Left cardiac atrium (tissue), 4 donors: ENCODE data around the gene PGBD4. TPM values are rescaled to one million over a fixed set of nuclear protein-coding genes. Genes with fewer than 3 reads are reported as not detected.
"Not testable (repeated sequence)": the region's sequence is repeated elsewhere in the genome, so short reads cannot be mapped to it uniquely, and the experiment has no call there.

Experiments
- ATAC-seq, 2 donors: fragments of 200-7000 bp; cut with Tn5 transposase; one replicate each; pipeline ENCODE4 v1.9.1; 2020; ENCODE audit warnings: mild to moderate bottlenecking in 2 of 2, moderate library complexity in 2 of 2
- DNase-seq: peaks from one replicate; pipeline ENCODE4 v3.0.0-alpha.2; 2020
- intact Hi-C, 2 donors: fragments of 100-400 bp; cut with DNase I; formaldehyde crosslinking; loops; one replicate each; pipeline versions ENCODE4 v1.14.1 to v1.15.1; 2022 to 2023
- total RNA-seq, 2 donors: library from RNA; stranded (reverse); fragmentation: NEBNext Ultra II Directional; extraction: Animal tissue kit (Norgen Biotek cat#: 25700); gene quantifications; one replicate each; pipeline ENCODE4 v1.2.1, GENCODE V29; 2021
- donor health status: DM: no; HTN: yes; CAD: no.
- donor health status: DM: no; HTN: yes; CAD: no; lungs with severe emphysema.
- donor health status: DM: yes; HTN: yes; CAD: no.
- donor health status: Dilated cardiomyopathy.

PGBD4 gene
- total RNA-seq, 2 donors from 2014 or later, result 1.9 to 2.2 TPM

DNA sequence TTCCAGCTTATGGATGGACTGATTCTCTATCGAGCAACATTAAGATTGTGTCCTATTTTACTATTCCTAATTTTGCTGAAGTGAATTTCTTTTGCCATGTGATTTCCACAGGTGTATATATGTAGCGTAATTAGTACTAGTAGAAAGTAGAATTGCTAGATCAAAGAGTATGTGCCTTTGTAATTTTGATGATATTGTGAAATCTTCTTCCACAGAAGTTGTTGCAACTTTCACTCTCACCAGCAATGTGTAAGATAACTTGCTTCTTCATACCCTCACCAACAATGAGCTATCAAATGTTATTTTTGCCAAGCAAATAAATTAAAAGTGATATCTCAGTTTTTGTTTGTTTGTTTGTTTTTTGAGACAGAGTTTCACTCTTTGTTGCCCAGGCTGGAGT lies 5.4 kb downstream of the PGBD4 start:
- intact Hi-C loops, result loop anchor here in 1 of 2 donors (5.0 to 10.0 kb wide), 2 partner anchors 105 to 257 kb away; partner anchors contain the start of genes KATNBL1 and LPCAT4
- no peak for DNase-seq
- ATAC-seq, result no peak

DNA sequence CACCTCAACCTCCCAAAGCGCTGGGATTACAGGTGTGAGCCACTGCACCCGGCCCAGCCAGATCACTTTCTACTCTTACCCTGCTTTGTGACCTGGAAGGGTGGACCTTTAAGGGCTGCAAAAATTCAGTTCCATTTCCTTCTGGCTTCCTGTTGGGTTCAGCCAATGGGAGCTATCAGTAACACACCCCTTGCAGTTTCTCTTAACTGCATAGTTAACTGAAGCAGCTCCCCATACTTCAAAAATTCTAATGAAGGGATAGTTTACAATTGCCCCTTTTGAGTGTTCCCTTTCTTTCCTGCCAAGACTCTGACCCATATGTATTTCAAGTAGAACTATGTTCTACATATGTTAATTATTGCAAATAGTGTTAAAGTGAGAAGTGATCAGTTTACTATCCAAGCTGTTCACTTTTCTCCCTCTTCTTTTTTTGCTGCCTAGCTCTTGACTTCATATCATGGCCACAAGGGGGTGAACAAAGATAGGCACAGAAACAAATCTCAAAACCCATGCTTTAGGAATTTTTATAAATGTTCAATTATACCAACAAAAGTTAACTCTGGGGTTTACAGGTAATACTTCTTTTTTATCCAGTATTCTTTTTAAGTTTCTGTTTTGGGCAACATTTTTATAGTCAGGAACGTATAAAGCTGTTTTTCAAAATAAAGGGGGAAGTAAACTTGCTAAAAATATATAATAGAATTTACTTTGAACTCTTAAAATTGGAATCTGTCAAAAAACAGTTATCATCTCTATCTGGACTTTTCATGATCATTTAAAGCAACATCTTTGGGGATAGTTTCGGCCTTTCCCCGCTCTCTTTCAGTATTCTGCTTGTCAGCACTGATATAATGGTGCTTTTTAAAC lies 8.1 kb downstream of the PGBD4 start:
- intact Hi-C loops, result loop anchor here (5.0 to 10.0 kb wide), 2 partner anchors 102 to 255 kb away; partner anchors contain the start of genes KATNBL1 (in 2 of the 2) and LPCAT4 (in 1 of the 2)
- DNase-seq (no peak), ATAC-seq (no peak)

DNA sequence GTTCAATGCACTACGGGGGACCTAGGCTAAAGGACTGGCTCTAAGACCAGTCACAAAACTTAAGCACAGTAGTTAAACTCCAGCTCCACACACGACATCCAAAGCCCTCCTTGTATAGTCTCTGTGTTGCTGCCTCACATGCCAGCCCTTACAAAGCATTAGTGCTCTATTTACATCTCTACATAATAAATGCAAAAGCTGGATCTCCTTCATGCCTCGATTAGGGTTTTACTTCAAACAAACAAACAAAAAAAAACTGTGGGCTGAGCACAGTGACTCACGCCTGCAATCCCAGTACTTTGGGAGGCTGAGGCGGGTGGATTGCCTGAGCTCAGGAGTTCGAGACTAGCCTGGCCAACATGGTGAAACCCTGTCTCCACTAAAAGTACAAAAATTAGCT lies 9.6 kb downstream of the PGBD4 start:
- DNase-seq, result no peak
- ATAC-seq, result no peak
- intact Hi-C loops, result loop anchor here in 1 of 2 donors (5.0 kb wide), 1 partner anchor 101 kb away; the partner anchor contains the start of gene KATNBL1

DNA sequence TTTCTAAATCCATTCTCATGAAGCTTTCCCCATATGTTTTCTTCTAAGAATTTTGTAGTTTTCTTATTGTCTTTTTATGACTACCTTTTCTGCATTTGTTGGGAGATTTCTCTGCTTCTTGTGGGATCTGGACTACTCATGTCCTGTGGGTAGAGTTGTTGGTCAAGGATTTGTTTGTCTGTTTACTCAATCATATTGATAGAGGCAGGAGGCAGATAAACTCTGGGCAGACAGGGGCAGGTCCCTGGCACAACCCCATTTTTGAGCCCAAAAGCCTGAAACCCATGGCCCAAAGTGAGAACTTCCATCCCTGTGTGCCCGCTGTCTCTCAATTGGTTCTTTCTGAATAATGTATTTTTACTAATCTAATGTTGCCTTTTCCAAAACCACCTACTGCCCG lies 12.3 kb downstream of the PGBD4 start:
- no peak for DNase-seq
- ATAC-seq, result no peak
- intact Hi-C loops, result loop anchor here in 1 of 2 donors (5.0 kb wide), 1 partner anchor 98 kb away; the partner anchor contains the start of gene KATNBL1

DNA sequence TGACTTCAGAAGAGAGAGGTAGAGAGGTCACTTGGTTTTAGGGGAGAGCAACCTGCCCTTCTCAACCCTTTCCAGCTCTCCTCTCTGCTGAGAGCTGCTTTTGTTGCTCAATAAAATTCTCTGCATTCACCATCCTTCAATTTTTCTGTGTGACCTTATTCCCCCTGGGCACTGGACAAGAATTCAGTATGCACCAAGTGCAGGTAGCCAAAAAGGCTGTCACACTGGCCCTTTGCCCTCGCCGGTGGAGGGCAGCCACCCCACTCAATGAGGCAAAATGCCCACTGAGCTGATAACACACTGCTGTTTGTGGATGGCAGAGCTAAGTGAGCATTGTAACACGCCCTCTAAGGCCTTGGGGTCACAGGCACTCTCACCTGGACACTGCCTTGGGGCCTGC lies 12.9 kb downstream of the PGBD4 start:
- DNase-seq, result no peak
- no peak for ATAC-seq
- intact Hi-C loops, result loop anchor here in 1 of 2 donors (5.0 kb wide), 1 partner anchor 98 kb away; the partner anchor contains the start of gene KATNBL1

DNA sequence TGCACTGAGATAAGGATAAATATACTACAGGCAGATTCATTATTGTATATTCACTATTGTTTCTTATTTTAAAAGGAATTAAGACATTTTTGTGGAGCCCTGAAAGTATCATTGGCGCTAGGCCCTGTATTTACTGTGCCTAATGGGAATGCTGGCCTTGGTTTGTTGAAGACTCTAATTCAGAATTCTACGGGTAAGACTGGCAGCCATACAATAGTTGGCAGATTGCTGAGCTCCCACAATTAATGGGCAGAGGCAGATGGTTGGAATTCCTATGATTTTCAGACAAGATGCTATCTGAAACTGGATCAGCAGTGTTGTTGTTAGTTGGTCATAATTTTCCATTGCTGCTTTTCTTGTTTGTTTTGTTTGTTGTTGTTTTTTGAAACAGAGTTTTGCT lies 14.7 kb downstream of the PGBD4 start:
- ATAC-seq (no peak), DNase-seq (no peak)
- intact Hi-C loops, result no loop called here

DNA sequence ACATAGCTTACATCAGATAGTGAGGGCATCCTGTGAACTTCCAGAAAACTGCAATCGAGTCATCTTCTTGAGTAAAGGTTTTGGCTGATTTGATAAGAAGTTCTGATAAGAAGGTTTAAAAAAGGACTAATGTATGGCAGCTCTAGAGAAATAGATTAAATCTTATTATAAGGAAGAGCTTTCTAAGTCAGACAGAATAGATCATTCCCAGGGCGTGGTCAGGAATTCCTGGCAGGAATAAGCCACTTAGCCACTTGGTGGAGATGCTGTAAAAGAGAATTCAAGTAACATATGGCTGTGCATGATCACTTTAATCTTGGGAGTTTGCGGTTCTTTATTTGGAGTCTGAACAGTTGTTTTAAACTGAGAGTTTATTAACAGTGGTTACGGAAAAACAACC lies 17.4 kb downstream of the PGBD4 start:
- ATAC-seq, result no peak
- intact Hi-C loops, result no loop called here
- no peak for DNase-seq

DNA sequence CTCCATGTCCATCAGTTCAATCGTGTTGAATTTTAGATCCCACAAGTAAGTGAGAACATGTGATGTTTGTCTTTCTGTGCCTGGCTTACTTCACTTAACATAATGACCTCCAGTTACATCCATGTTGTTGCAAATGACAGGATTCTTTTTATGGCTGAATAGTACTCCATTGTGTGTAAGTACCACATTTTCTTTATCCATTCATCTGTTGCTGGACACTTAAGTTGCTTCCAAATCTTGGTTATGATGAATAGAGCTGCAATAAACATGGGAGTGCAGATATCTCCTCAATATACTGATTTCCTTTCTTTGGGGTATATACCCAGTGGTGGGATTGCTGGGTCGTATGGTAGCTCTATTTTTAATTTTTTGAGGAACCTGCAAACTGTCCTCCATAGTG lies 18.5 kb downstream of the PGBD4 start:
- intact Hi-C loops, ATAC-seq, DNase-seq: not testable (repeated sequence)

DNA sequence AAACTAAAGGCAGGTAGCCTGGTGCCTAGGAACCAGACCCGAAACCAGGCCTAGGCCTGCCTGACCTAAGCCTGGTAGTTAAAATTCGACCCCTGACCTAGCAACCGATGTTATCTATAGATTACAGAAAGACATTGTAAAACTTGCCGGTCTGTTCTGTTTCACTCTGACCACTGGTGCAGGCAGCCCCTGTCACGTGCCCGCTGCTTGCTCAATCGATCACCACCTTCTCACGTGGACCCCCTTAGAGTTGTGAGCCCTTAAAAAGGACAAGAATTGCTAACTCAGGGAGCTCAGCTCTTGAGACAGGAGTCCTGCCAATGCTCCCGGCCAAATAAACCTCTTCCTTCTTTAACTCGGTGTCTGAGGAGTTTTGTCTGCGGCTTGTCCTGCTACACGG lies 19.9 kb downstream of the PGBD4 start:
- intact Hi-C loops, DNase-seq, ATAC-seq: not testable (repeated sequence)

DNA sequence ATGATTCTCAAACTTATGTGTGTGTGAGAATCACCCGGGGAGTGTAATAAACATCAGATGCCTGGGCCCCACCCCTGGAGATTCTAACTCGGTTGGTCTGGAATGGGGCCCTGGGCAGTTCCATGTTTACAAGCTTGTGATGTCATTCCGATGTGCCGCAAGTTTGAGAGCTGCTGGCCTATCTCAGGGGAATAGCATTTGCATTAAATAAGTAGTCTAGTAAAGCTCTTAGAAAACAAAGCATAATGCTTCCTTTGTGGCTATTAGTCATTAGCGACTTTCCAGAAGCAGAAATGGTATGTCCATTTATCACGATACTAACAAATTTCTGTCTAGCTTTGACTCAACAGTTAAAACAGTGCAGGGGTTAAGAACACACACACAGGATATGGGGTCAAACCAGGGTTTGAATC lies 20.9 kb downstream of the PGBD4 start:
- DNase-seq, result no peak
- intact Hi-C loops, result no loop called here
- no peak for ATAC-seq

DNA sequence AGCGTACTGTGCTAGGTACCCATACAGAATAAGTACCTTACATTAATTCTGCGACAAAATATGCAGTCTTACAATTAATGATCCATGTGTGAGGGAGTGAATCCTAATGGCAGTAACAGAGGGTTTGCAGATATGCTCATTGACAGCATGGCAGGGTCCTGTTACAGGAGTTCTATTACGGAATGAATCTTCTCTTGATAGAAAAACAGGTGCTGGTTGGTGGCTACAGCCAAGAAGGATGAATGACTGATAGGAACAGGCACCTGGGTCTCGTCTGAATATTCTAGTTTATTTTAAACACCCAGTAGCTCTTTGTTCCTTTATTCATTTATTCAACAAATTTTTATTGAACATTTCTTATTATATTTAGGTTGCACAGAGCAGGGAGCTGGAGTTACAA lies 22.8 kb downstream of the PGBD4 start:
- ATAC-seq, result no peak
- DNase-seq, result no peak
- intact Hi-C loops, result no loop called here

DNA sequence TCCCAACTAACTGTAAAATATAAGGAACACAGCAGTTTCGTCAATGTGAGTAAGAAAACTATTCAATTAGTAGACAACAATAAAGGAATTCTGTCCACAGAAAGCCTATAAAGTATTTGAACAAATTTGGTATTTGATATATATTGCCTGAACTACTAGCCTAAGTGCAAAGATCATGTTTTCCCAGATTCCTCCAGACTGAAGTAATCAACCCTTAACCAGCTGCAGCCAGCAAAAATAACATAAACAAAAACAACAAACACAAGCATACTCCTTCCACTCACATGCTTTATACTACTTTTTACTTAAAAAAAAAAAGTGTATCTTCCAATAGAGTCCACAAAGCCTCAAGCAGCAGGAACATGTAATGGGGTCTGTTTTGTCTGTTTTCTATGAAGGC lies 24.1 kb downstream of the PGBD4 start:
- intact Hi-C loops, result no loop called here
- ATAC-seq (no peak), DNase-seq (no peak)

DNA sequence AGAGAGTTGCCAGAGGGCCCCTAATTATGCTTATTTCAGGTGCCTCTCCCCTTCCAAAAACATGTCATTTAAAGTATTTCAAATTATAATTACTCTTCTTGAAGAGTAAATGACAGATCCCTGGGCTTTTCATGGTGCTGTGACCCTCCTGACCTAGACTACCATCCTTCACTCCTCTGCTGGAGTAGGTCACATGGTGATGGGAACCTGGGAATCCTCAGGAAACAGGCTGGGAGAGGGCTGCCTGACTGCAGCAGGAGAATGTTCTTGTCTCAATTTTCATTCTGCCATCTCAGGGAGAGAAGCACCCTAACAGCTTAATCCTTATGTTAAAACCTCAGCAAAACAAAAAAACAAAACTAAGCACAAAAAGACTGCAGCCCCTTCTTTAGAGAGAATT lies 24.6 kb downstream of the PGBD4 start:
- intact Hi-C loops, result no loop called here
- DNase-seq (no peak), ATAC-seq (no peak)

DNA sequence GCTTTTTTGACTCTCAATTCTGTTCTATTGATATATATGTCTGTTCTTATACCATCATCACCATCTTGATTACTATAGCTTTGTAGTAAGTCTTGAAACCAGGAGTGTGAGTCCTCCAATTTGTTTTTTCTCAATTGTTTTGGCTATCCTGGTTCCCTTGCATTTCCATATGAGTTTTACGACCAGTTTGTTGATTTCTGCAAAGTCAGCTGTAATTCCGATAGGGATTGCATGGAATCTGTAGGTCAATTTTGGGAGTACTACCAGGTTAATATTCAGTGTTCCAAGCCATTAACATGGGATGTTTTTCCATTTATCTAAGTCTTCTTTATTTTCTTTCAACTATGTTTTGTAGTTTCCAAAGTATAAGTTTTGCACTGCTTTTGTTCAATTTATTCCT lies 27.0 kb downstream of the PGBD4 start:
- no peak for ATAC-seq
- intact Hi-C loops, result no loop called here
- no peak for DNase-seq

DNA sequence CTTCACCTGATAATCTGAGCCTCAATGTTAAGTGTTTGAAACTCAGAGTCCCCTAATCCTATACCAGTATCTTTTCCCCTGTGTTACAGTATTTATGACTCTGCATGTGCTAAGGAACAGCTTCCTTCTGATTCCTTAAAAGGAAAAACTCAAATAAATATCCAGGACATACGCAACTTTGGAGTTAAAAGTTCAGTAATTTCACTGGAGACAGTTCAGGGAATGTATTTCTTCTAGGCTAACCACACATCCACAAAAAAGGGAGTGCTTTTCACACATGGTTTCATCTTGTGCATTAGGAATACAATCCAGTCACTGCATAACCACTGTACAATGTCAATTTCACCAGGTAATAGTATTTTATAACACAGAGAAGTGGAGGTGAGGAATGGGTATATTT lies 31.0 kb downstream of the PGBD4 start:
- intact Hi-C loops, result no loop called here
- ATAC-seq (no peak), DNase-seq (no peak)

DNA sequence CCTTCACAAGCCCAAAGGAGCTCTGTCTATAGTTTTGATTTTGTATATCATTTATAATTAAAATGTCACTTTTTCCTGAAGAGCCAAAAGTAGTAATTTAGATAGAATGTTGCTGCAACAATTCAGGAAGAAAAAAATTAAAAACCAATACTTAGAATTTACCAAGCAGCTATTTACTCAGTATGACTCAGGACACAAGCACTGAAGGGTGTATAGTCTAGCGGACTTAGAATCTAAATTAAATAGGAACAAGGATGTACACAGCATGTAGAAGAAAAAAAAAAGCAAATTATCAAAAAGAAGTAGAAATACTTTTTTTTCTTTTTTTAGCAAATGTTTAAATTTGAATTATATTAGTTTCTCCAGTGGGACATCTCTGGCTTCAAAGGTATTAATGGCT lies 31.6 kb downstream of the PGBD4 start:
- intact Hi-C loops, result no loop called here
- DNase-seq, result no peak
- ATAC-seq, result no peak

DNA sequence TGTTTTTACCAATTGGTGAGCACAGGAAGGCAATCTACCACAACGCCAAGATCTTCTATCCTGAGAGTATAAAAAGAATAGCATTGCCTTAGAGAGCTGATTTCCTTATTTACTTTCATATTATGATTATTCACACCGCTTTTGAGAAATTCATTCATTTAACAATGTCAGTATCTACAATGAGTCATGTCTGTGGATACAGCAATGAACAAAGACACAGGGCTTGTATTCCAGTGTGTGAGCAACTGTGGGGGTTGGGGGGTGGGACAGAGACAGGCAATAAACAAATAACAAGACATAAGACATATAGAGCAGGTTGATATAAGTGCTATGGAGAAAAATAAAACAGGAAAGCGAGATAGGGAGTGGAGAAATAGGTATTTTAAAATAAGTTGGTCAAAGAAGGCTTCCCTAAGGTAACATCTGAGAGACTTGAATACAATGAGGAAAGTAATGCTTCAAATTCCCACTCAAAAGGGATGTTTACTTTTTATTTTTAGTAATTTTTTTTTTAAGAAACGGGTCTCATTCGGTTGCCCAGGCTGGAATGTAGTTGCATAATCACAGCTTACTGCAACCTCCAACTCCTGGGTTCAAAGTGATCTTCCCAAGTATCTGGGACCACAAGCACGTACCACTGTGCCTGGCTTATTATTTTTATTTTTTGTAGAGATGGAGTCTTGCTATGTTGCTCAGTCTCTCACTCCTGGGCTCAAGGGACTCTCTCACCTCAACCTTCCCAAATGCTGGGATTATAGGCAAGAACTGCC lies 45.7 kb downstream of the PGBD4 start:
- intact Hi-C loops, result no loop called here
- DNase-seq, result no peak

DNA sequence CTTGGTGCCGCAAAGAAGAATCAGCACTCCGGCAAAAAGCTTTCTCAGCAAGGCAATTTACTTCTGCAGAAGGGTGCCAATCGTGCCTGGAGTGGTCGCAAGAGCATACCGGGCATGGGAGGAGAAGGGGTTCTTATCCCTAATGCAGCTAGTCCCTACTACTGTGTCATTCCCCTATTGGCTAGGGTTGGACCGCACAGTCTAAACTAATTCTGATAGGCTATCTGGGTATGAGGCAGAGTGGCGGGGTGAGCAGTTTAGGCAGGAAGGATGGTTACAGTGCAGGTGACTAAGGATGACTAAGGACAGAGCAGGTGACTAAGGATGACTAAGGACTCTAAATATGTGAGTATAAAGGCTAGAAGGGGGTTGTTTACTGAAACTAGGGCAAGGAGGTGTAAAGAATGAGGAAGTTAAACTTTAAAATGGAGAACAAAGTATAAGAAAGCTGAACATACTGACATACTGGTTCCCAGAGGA lies 52.9 kb downstream of the PGBD4 start:
- intact Hi-C loops, result no loop called here

More for the DNA sequence above, 45.7 kb downstream of the PGBD4 start:
- no peak for ATAC-seq

DNA sequence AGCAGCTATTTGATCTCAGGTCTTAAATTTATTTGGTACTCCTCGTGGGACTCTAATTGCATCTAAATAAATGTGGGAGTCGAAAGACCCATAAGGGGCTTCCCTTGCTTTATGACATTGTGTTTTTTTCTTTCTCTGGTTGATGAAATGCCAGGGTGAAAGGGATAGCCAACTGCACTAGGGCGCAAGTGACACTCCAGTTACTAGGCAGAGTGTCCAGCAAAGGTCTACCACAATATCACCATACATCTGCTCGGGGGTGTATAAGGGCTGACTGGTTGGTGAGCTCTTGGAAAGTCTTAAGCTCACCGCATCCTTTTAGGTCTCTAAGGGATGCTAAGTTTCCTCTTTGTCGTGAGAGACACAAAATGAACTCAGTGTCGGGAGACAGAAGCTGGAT lies 54.0 kb downstream of the PGBD4 start:
- ATAC-seq, result no peak
- no peak for DNase-seq
- intact Hi-C loops, result no loop called here

More for the DNA sequence above, 52.9 kb downstream of the PGBD4 start:
- no peak for DNase-seq
- no peak for ATAC-seq
